GM23338 (cell line): ENCODE measurements around the gene PLEKHG4B.

Source experiments
- CREB1 ChIP-seq: fragments of 250-450 bp; sonication (Bioruptor Pico); IDR thresholded peaks from 2 replicates; pipeline ENCODE4 v1.5.0; 2020; ENCODE audit warnings: low read depth, mild to moderate bottlenecking, moderate library complexity
- EZH2 ChIP-seq: fragments of 200-600 bp; sonication (generic); IDR thresholded peaks from one replicate; pipeline ENCODE4 v1.8.0; 2017; ENCODE audit warnings: antibody characterized with exemption, mild to moderate bottlenecking, low read depth; ENCODE audit not compliant: unreplicated experiment
- EZH2phosphoT487 ChIP-seq: fragments of 200-600 bp; sonication (generic); IDR thresholded peaks from one replicate; pipeline ENCODE4 v1.8.1; 2018; ENCODE audit warnings: antibody characterized with exemption; ENCODE audit not compliant: unreplicated experiment
- JUNB ChIP-seq: IDR thresholded peaks from one replicate; pipeline ENCODE4 v1.6.1; 2016; ENCODE audit warnings: antibody characterized with exemption; ENCODE audit not compliant: unreplicated experiment
- NANOG ChIP-seq: IDR thresholded peaks from 2 replicates; pipeline ENCODE4 v1.6.1; 2016; ENCODE audit warnings: antibody characterized with exemption, borderline replicate concordance
- POLR2AphosphoS5 ChIP-seq: IDR thresholded peaks from 2 replicates; pipeline ENCODE4 v1.6.1; 2016; ENCODE audit warnings: antibody characterized with exemption, low read depth
- STAT1 ChIP-seq: IDR thresholded peaks from one replicate; pipeline ENCODE4 v1.6.1; 2016; ENCODE audit warnings: antibody characterized with exemption; ENCODE audit not compliant: unreplicated experiment
- TF ChIP-seq, protein P1 (sequence below), 2 experiments: fragments of 200-600 bp in 1 of 2; sonication (generic) in 1 of 2; conservative IDR thresholded peaks; 2 replicates each; pipeline versions ENCODE4 v1.5.1 to v1.6.1; 2016 to 2017; ENCODE audit warnings: antibody characterized with exemption in 2 of 2, low read depth in 2 of 2, mild to moderate bottlenecking in 2 of 2, moderate library complexity in 1 of 2
- TF ChIP-seq, protein P2 (sequence below): IDR thresholded peaks from 2 replicates; pipeline ENCODE4 v1.6.1; 2016; ENCODE audit warnings: antibody characterized with exemption
- TF ChIP-seq, protein P3 (sequence below): IDR thresholded peaks from one replicate; pipeline ENCODE4 v1.6.1; 2018; ENCODE audit warnings: antibody characterized with exemption; ENCODE audit not compliant: unreplicated experiment

DNA sequence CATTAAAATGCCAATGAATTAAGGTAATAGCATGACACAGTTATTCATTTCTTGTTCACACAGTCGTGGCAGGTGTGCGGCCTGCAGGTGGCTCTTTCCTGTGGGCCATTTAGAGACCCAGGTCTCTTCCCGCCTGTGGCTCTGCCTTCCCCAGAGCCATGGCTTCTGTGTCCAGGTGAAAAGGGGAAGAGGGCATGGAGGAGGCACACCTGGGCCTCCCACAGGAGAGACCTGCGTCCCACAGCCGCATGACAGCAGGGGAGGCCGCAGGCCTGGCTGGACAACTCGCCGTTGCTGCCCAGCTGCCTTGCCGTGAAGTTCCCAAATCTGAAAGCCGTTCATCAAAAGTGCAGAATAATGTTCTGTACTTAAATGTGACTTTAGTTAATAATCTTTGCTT lies 14.4 kb upstream of the PLEKHG4B start:
- TF ChIP-seq, protein P1, sequence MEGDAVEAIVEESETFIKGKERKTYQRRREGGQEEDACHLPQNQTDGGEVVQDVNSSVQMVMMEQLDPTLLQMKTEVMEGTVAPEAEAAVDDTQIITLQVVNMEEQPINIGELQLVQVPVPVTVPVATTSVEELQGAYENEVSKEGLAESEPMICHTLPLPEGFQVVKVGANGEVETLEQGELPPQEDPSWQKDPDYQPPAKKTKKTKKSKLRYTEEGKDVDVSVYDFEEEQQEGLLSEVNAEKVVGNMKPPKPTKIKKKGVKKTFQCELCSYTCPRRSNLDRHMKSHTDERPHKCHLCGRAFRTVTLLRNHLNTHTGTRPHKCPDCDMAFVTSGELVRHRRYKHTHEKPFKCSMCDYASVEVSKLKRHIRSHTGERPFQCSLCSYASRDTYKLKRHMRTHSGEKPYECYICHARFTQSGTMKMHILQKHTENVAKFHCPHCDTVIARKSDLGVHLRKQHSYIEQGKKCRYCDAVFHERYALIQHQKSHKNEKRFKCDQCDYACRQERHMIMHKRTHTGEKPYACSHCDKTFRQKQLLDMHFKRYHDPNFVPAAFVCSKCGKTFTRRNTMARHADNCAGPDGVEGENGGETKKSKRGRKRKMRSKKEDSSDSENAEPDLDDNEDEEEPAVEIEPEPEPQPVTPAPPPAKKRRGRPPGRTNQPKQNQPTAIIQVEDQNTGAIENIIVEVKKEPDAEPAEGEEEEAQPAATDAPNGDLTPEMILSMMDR (conservative IDR thresholded peaks at IDR 0.05; ENCODE audit: low read depth in 2 of 2): 0 out of 4 replicates have a peak, but pooled peaks of 1 of the 2 experiments have one; percentile 7
- TF ChIP-seq EZH2phosphoT487 (no peak), CREB1 (CRISPR knock-in tag) (no peak), EZH2 (no peak), POLR2AphosphoS5 (no peak), JUNB (no peak), STAT1 (no peak), NANOG (no peak)
- TF ChIP-seq, protein P2, sequence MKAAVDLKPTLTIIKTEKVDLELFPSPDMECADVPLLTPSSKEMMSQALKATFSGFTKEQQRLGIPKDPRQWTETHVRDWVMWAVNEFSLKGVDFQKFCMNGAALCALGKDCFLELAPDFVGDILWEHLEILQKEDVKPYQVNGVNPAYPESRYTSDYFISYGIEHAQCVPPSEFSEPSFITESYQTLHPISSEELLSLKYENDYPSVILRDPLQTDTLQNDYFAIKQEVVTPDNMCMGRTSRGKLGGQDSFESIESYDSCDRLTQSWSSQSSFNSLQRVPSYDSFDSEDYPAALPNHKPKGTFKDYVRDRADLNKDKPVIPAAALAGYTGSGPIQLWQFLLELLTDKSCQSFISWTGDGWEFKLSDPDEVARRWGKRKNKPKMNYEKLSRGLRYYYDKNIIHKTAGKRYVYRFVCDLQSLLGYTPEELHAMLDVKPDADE: no peak
- TF ChIP-seq, protein P3, sequence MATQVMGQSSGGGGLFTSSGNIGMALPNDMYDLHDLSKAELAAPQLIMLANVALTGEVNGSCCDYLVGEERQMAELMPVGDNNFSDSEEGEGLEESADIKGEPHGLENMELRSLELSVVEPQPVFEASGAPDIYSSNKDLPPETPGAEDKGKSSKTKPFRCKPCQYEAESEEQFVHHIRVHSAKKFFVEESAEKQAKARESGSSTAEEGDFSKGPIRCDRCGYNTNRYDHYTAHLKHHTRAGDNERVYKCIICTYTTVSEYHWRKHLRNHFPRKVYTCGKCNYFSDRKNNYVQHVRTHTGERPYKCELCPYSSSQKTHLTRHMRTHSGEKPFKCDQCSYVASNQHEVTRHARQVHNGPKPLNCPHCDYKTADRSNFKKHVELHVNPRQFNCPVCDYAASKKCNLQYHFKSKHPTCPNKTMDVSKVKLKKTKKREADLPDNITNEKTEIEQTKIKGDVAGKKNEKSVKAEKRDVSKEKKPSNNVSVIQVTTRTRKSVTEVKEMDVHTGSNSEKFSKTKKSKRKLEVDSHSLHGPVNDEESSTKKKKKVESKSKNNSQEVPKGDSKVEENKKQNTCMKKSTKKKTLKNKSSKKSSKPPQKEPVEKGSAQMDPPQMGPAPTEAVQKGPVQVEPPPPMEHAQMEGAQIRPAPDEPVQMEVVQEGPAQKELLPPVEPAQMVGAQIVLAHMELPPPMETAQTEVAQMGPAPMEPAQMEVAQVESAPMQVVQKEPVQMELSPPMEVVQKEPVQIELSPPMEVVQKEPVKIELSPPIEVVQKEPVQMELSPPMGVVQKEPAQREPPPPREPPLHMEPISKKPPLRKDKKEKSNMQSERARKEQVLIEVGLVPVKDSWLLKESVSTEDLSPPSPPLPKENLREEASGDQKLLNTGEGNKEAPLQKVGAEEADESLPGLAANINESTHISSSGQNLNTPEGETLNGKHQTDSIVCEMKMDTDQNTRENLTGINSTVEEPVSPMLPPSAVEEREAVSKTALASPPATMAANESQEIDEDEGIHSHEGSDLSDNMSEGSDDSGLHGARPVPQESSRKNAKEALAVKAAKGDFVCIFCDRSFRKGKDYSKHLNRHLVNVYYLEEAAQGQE: no peak
